CD4-positive, alpha-beta T cell treated with Interleukin-21 for 1 hour (primary cell): Measurements from ENCODE around the gene NAA10.

ENCODE experiments used
- DNase-seq: peaks from one replicate; pipeline ENCODE4 v3.0.0-alpha.2; 2020

The NAA10 gene

GRCh38 chrX:153908219-153908860, 26.5 kb downstream of the NAA10 start:
- no peak for DNase-seq

GRCh38 chrX:153907456-153907855, 27.4 kb downstream of the NAA10 start:
- no peak for DNase-seq

GRCh38 chrX:153906126-153906917, 28.5 kb downstream of the NAA10 start:
- DNase-seq = peak; percentile 28

- DNase-seq = no peak
Measured at GRCh38 chrX:153905481-153906095, 29.2 kb downstream of the NAA10 start.

- no peak for DNase-seq
Measured at GRCh38 chrX:153903991-153904957, 30.6 kb downstream of the NAA10 start, which contains the start of gene AVPR2. TSS of gene AVPR2 (plus strand) at chrX:153904673. CDS start at chrX:153905146, 473 bp downstream.

GRCh38 chrX:153903238-153903980, 31.4 kb downstream of the NAA10 start:
- DNase-seq = no peak

- no peak for DNase-seq
Measured at GRCh38 chrX:153902385-153902784, 32.5 kb downstream of the NAA10 start.

- DNase-seq = no peak
Measured at GRCh38 chrX:153901753-153902140, 33.1 kb downstream of the NAA10 start.

- peak; percentile 73 for DNase-seq
Measured at GRCh38 chrX:153900831-153901752, 33.7 kb downstream of the NAA10 start.

- DNase-seq = no peak
Measured at GRCh38 chrX:153897899-153898298, 36.9 kb downstream of the NAA10 start.

GRCh38 chrX:153889123-153889522, 45.7 kb downstream of the NAA10 start:
- no peak for DNase-seq

- no peak for DNase-seq
Measured at GRCh38 chrX:153888344-153888743, 46.5 kb downstream of the NAA10 start.

- no peak for DNase-seq
Measured at GRCh38 chrX:153887385-153887784, 47.5 kb downstream of the NAA10 start.

- no peak for DNase-seq
Measured at GRCh38 chrX:153886915-153887314, 47.9 kb downstream of the NAA10 start.

GRCh38 chrX:153885968-153886903, 48.6 kb downstream of the NAA10 start, which contains the start of gene L1CAM:
TSS of gene L1CAM (minus strand) at chrX:153886173. CDS start at chrX:153875836, 10,337 bp downstream.
- DNase-seq = peak; percentile 33

GRCh38 chrX:153885208-153885787, 49.5 kb downstream of the NAA10 start:
- no peak for DNase-seq

- DNase-seq = no peak
Measured at GRCh38 chrX:153884590-153884989, 50.2 kb downstream of the NAA10 start.

GRCh38 chrX:153884136-153884535, 50.7 kb downstream of the NAA10 start:
- no peak for DNase-seq
